NCI-H2107 (cell line): ENCODE measurements around the gene KRT12.
"Not testable (repeated sequence)": the region's sequence is repeated elsewhere in the genome, so short reads cannot be mapped to it uniquely, and the experiment has no call there.

Source experiments
- DNase-seq: peaks from one replicate; lab custom pipeline; 2025; lab: John Stamatoyannopoulos, UW

Gene KRT12

GRCh38 chr17:40814657-40815056, 52.4 kb downstream of the KRT12 start:
- DNase-seq, result not testable (repeated sequence)

DNA sequence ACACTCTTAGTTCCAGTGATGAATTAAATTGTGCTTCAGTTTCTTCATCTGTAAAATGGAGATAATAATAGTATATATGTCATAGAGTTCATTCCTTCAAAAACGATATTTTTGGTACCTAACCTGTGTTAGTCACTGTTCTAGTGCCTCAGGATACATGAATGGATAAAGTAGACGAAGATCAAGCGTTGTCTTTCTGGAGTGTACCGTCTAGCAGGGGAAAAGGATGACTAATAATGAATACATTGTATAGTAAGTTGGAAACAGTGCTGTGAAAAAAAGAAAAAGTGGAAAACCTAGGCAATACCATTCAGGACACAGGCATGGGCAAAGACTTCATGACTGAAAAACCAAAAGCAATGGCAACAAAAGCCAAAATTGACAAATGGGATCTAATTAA, 53.2 kb downstream of the KRT12 start:
- DNase-seq, result no peak

- no peak for DNase-seq
Measured at GRCh38 chr17:40812639-40813038, 54.4 kb downstream of the KRT12 start.
